ENCODE results near the gene BTD.

The BTD gene

GRCh38 chr3:15635121-15635661 lies 33.6 kb downstream of the BTD start:
- peak in 15 of 56 donors; percentile 19 to 66 (median 28) for DNase-seq

- DNase-seq = no peak
These were observed 34.6 kb downstream of the BTD start for GRCh38 chr3:15636028-15636709.

- DNase-seq = no peak
These were observed 35.8 kb downstream of the BTD start for GRCh38 chr3:15637131-15637951.

- no peak for DNase-seq
These were observed 36.8 kb downstream of the BTD start for GRCh38 chr3:15638193-15638890.

GRCh38 chr3:15638891-15639262 lies 37.3 kb downstream of the BTD start:
- no peak for DNase-seq

- no peak for DNase-seq
These were observed 43.7 kb downstream of the BTD start for GRCh38 chr3:15645246-15645645.

- DNase-seq = peak in 15 of 56 donors; percentile 13 to 67 (median 32)
These were observed 44.4 kb downstream of the BTD start for GRCh38 chr3:15645740-15646501.

- DNase-seq = peak in 2 of 56 donors; percentile 21 to 40
These were observed 45.4 kb downstream of the BTD start for GRCh38 chr3:15646851-15647511.

GRCh38 chr3:15647611-15648167 lies 46.1 kb downstream of the BTD start:
- DNase-seq = no peak

GRCh38 chr3:15649341-15649740 lies 47.8 kb downstream of the BTD start:
- no peak for DNase-seq

GRCh38 chr3:15649858-15650257 lies 48.3 kb downstream of the BTD start:
- no peak for DNase-seq

- DNase-seq = no peak
These were observed 49.9 kb downstream of the BTD start for GRCh38 chr3:15651396-15651795.

GRCh38 chr3:15653321-15653720 lies 51.8 kb downstream of the BTD start:
- no peak for DNase-seq

- DNase-seq = no peak
These were observed 52.6 kb downstream of the BTD start for GRCh38 chr3:15654127-15654526.

- peak in 33 of 56 donors; percentile 14 to 69 (median 43) for DNase-seq
These were observed 53.3 kb downstream of the BTD start for GRCh38 chr3:15654891-15655290.

GRCh38 chr3:15656342-15656741 lies 54.8 kb downstream of the BTD start:
- no peak for DNase-seq

GRCh38 chr3:15657016-15657415 lies 55.5 kb downstream of the BTD start:
- no peak for DNase-seq

- no peak for DNase-seq
These were observed 57.9 kb downstream of the BTD start for GRCh38 chr3:15659254-15659975.

All from nucleus accumbens (tissue), 56 donors.